OCI-LY7 (cell line): ENCODE data around the gene GSG1L. TPM values are rescaled to one million over a fixed set of nuclear protein-coding genes. Genes with fewer than 3 reads are reported as not detected.

Source experiments
- BruUV-seq: library from RNA; stranded (reverse); fragments of 400-500 nt; replicated peaks from 2 replicates; lab custom pipeline; 2021; lab: Mats Ljungman, UMichigan
- CTCF ChIA-PET: fragments of 300-600 bp; sonication (Branson Sonifier 250); formaldehyde crosslinking; loops from one replicate; lab custom pipeline; 2022; ENCODE audit warnings: antibody characterized with exemption; ENCODE audit not compliant: unreplicated experiment; lab: Charles Lee
- POLR2A ChIA-PET: fragments of 300-600 bp; sonication (Branson Sonifier 250); formaldehyde crosslinking; loops from one replicate; lab custom pipeline; 2022; ENCODE audit warnings: antibody characterized with exemption; lab: Charles Lee
- DNase-seq: peaks from one replicate; pipeline ENCODE4 v3.0.0-alpha.2; 2015; ENCODE audit warnings: low spot score
- H2AFZ ChIP-seq: fragments of 200-600 bp; sonication (generic), shearing (Covaris generic); 2 replicates; pipeline ENCODE4 v1.6.1; 2014; ENCODE audit warnings: mild to moderate bottlenecking, antibody characterized with exemption, low read length, moderate library complexity
- H3K27ac ChIP-seq: fragments of 200-600 bp; sonication (generic); 2 replicates; pipeline ENCODE4 v1.5.1; 2014; ENCODE audit warnings: mixed run types, low read depth, mild to moderate bottlenecking, moderate library complexity, low read length, inconsistent platforms; ENCODE audit not compliant: poor library complexity, severe bottlenecking
- H3K36me3 ChIP-seq: fragments of 200-600 bp; sonication (generic); 2 replicates; pipeline ENCODE4 v1.6.1; 2014; ENCODE audit warnings: mild to moderate bottlenecking, antibody characterized with exemption, low read length, moderate library complexity, mixed read lengths; ENCODE audit not compliant: insufficient read depth
- H3K4me1 ChIP-seq: fragments of 200-600 bp; sonication (generic); 2 replicates; pipeline ENCODE4 v1.5.1; 2014; ENCODE audit warnings: mild to moderate bottlenecking, low read length; ENCODE audit not compliant: insufficient read depth, poor library complexity, severe bottlenecking
- H3K4me2 ChIP-seq: fragments of 200-600 bp; sonication (generic); 2 replicates; pipeline ENCODE4 v1.6.1; 2014; ENCODE audit warnings: mild to moderate bottlenecking, low read length
- H3K4me3 ChIP-seq: fragments of 200-600 bp; sonication (generic); 2 replicates; pipeline ENCODE4 v1.5.1; 2014; ENCODE audit warnings: mild to moderate bottlenecking, low read depth, low read length; ENCODE audit not compliant: poor library complexity, severe bottlenecking
- H3K79me2 ChIP-seq: fragments of 200-600 bp; sonication (generic); 2 replicates; pipeline ENCODE4 v1.6.1; 2016; ENCODE audit warnings: low read depth, mild to moderate bottlenecking, low read length, moderate library complexity, mixed read lengths; ENCODE audit not compliant: insufficient read depth
- H3K9me2 ChIP-seq: fragments of 200-600 bp; sonication (generic); 2 replicates; pipeline ENCODE4 v1.6.1; 2016; ENCODE audit warnings: mild to moderate bottlenecking, low read length, mixed read lengths; ENCODE audit not compliant: insufficient read depth
- H3K9me3 ChIP-seq: fragments of 200-600 bp; sonication (generic); 2 replicates; pipeline ENCODE4 v1.6.1; 2014; ENCODE audit warnings: mild to moderate bottlenecking, mixed run types, low read length, mixed read lengths
- H4K20me1 ChIP-seq: fragments of 200-600 bp; sonication (generic); 2 replicates; pipeline ENCODE4 v1.6.1; 2014; ENCODE audit warnings: mild to moderate bottlenecking, antibody characterized with exemption, low read length, moderate library complexity, mixed read lengths; ENCODE audit not compliant: insufficient read depth
- CTCF ChIP-seq: fragments of 200-600 bp; sonication (generic); conservative IDR thresholded peaks from 2 replicates; pipeline ENCODE4 v1.5.1; 2014; ENCODE audit warnings: mild to moderate bottlenecking, antibody characterized with exemption, low read length, moderate library complexity, mixed read lengths
- EZH2phosphoT487 ChIP-seq: fragments of 200-600 bp; sonication (generic); IDR thresholded peaks from 2 replicates; pipeline ENCODE4 v1.6.1; 2018; ENCODE audit warnings: low read depth, borderline replicate concordance, mild to moderate bottlenecking, mixed run types, antibody characterized with exemption, low read length, moderate library complexity, mixed read lengths
- intact Hi-C: fragments of 100-400 bp; cut with micrococcal nuclease; formaldehyde crosslinking; loops from one replicate; pipeline ENCODE4 v1.10.0; 2022; ENCODE audit not compliant: unreplicated experiment
- total RNA-seq, 2 experiments: library from RNA; depleted of rRNA in 1 of 2; stranded (reverse); fragments of >200 nt in 1 of 2; shearing (Covaris generic) in 1 of 2; gene quantifications; 2 replicates each; pipeline ENCODE4 v1.2.3, GENCODE V29; 2014 to 2022

The GSG1L gene
- total RNA-seq, 2 experiments from 2014 or later, result not detected

GRCh38 chr16:27853101-27853500, 210.4 kb downstream of the GSG1L start:
- DNase-seq, result no peak
- H3K36me3 ChIP-seq, result no peaks in the 10 kb centered on the region
- H2AFZ ChIP-seq, result no peak overlapping the region
- H4K20me1 ChIP-seq, result no peaks in the 10 kb centered on the region
- H3K27ac ChIP-seq, result no peak overlapping the region
- intact Hi-C loops, result no loop called here
- no peak overlapping the region for H3K4me3 ChIP-seq
- no peak for TF ChIP-seq EZH2phosphoT487
- no peaks in the 10 kb centered on the region for H3K4me1 ChIP-seq
- H3K79me2 ChIP-seq, result no peaks in the 10 kb centered on the region
- no peak overlapping the region for H3K4me2 ChIP-seq
- no peaks in the 10 kb centered on the region for H3K9me3 ChIP-seq
- CTCF ChIA-PET, result no interaction called here
- no peaks in the 10 kb centered on the region for H3K9me2 ChIP-seq
- POLR2A ChIA-PET, result no interaction called here
- BruUV-seq, result no TSS peak

- intact Hi-C loops, result no loop called here
- no peak for DNase-seq
- BruUV-seq, result no TSS peak
- ChIA-PET CTCF (no interaction called here), POLR2A (no interaction called here)
- Histone ChIP-seq H3K27ac (no peak overlapping the region), H3K4me1 (no peaks in the 10 kb centered on the region), H2AFZ (no peak overlapping the region), H3K9me2 (no peaks in the 10 kb centered on the region), H3K79me2 (no peaks in the 10 kb centered on the region), H4K20me1 (no peaks in the 10 kb centered on the region), H3K4me3 (no peak overlapping the region), H3K36me3 (no peaks in the 10 kb centered on the region), H3K9me3 (no peaks in the 10 kb centered on the region), H3K4me2 (no peak overlapping the region)
- TF ChIP-seq CTCF (no peak), EZH2phosphoT487 (no peak)
Observed at GRCh38 chr16:27852681-27853080, 210.8 kb downstream of the GSG1L start.

- no peak overlapping the region for H2AFZ ChIP-seq
- no peak overlapping the region for H3K4me2 ChIP-seq
- no TSS peak for BruUV-seq
- H3K9me2 ChIP-seq, result no peaks in the 10 kb centered on the region
- H3K79me2 ChIP-seq, result no peaks in the 10 kb centered on the region
- ChIA-PET CTCF (no interaction called here), POLR2A (no interaction called here)
- H3K36me3 ChIP-seq, result no peaks in the 10 kb centered on the region
- TF ChIP-seq CTCF (no peak), EZH2phosphoT487 (no peak)
- no peak overlapping the region for H3K27ac ChIP-seq
- H3K9me3 ChIP-seq, result no peaks in the 10 kb centered on the region
- H3K4me1 ChIP-seq, result no peaks in the 10 kb centered on the region
- no peak overlapping the region for H3K4me3 ChIP-seq
- no peaks in the 10 kb centered on the region for H4K20me1 ChIP-seq
- DNase-seq, result no peak
- intact Hi-C loops, result no loop called here
Observed at GRCh38 chr16:27852116-27852515, 211.4 kb downstream of the GSG1L start.
